Retinal pigment epithelial cell (primary cell): ENCODE measurements around the gene BCL2L11.

ENCODE experiments used
- DNase-seq: peaks from one replicate; pipeline ENCODE4 v3.0.0-alpha.2; 2010; ENCODE audit warnings: low read depth
- H3K4me3 ChIP-seq: 2 replicates; pipeline ENCODE4 v1.5.1; 2011; ENCODE audit warnings: mild to moderate bottlenecking, low read length, control low read depth, moderate library complexity
- TF ChIP-seq, protein P1 (sequence below): conservative IDR thresholded peaks from 2 replicates; pipeline ENCODE4 v1.5.1; 2011; ENCODE audit warnings: low read depth, low read length, control low read depth, inconsistent platforms

Gene BCL2L11

GRCh38 chr2:111176867-111177266, 56.2 kb downstream of the BCL2L11 start:
- no peak for DNase-seq
- H3K4me3 ChIP-seq, result no peak overlapping the region
- TF ChIP-seq, protein P1, sequence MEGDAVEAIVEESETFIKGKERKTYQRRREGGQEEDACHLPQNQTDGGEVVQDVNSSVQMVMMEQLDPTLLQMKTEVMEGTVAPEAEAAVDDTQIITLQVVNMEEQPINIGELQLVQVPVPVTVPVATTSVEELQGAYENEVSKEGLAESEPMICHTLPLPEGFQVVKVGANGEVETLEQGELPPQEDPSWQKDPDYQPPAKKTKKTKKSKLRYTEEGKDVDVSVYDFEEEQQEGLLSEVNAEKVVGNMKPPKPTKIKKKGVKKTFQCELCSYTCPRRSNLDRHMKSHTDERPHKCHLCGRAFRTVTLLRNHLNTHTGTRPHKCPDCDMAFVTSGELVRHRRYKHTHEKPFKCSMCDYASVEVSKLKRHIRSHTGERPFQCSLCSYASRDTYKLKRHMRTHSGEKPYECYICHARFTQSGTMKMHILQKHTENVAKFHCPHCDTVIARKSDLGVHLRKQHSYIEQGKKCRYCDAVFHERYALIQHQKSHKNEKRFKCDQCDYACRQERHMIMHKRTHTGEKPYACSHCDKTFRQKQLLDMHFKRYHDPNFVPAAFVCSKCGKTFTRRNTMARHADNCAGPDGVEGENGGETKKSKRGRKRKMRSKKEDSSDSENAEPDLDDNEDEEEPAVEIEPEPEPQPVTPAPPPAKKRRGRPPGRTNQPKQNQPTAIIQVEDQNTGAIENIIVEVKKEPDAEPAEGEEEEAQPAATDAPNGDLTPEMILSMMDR, result no peak

DNA sequence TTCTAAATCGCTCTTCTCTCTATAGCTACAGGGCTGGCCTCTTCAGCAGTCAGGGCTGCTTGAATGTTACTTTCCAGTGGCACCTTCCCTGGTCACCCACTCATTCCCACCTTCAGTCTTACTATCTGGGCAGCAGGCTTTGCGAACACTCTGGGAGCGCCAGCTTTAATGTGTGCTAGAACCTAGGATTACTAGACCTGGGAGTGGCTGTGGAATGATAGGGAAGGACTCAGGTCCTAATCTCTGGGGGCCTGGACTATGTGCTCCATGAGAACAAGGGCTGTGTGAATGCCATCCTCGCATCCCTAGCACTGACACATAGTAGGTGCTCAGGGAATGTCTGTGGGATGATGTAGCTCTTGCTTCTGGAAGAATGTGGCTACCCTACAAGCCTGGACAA, 57.6 kb downstream of the BCL2L11 start:
- DNase-seq, result no peak
- TF ChIP-seq, protein P1, result no peak
- no peak overlapping the region for H3K4me3 ChIP-seq

DNA sequence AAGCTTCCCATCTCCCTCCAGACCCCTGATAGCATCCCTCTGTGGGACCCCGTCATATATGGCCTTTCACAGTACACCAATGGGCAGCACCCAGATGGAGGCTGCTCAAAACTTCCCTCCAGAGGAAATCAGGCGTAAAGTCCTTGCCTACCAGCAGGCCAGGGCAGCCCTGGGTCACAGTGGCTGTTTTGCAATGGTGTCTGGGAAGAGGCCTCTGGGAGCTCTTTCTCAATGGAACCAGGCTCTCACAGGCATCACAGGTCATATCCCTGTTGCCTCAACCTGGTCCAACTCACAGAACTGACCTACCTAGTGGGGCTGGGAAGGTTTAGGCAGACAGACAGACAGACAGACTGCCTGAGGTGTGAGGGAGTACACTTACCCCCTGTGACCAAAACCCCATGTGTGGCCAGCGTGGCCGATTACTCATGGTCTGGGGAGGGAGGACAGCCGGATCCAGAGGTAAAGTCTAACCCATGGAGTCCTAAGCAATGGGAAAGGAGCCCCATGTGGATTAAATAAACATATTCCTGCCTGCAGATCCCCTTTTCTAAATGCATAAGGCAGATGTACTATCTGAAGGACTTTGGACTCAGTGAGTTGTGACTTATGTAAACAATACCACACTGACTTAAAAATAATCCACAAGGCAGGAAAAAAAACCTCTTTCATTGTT, 58.2 kb downstream of the BCL2L11 start:
- no peak overlapping the region for H3K4me3 ChIP-seq
- no peak for DNase-seq
- TF ChIP-seq, protein P1, result no peak

- TF ChIP-seq, protein P1, result no peak
- no peak for DNase-seq
- H3K4me3 ChIP-seq, result no peak overlapping the region
These were observed 61.4 kb downstream of the BCL2L11 start for GRCh38 chr2:111182121-111182520.

- no peak for DNase-seq
- TF ChIP-seq, protein P1, result no peak
- H3K4me3 ChIP-seq, result no peak overlapping the region
These were observed 62.0 kb downstream of the BCL2L11 start for GRCh38 chr2:111182740-111183139.

DNA sequence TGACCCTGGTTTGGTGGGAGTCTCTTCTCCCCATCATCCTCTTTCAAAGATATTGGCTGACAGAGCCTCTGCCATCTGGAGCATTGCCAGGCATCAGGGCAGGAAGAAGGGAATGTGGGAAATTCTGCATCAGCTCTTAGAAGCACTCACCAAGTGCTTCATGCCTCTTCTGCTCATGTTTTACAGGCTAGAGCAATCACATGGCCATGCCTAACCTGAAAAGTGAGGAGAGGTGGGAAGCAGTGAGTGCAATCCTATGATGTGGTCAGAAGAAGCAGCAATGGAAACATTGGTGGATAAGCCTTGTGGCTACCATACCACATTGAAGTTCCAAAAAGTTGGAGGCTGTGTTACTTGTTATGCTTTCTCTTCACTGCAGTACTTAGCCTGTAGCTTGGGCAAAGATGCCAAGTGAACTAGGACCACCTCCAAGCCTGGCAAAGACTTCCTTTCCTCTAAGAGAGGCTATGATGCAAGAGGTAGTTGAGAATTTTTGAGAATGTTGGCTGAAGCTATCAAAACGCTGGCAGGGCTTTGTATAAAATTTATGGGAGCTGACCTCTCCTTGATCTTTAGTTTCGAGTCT, 64.1 kb downstream of the BCL2L11 start:
- DNase-seq, result no peak
- no peak overlapping the region for H3K4me3 ChIP-seq
- TF ChIP-seq, protein P1, result no peak
